HG03565 (cell line): Measurements from ENCODE around the gene ZNF438.
"Not testable (repeated sequence)": the region's sequence is repeated elsewhere in the genome, so short reads cannot be mapped to it uniquely, and the experiment has no call there.

Experiments
- ATAC-seq: cut with Tn5 transposase; IDR thresholded peaks from one replicate; pipeline ENCODE4 v1.9.1; 2021; ENCODE audit warnings: mild to moderate bottlenecking, moderate library complexity; ENCODE audit not compliant: unreplicated experiment

Gene ZNF438

GRCh38 chr10:31031558-31032257 is at the start of gene ZNF438:
Gene ZNF438, minus strand, starts transcription at chr10:31031865. Its CDS starts 154,831 bp downstream, at chr10:30877034.
- ATAC-seq: peak; percentile 67

GRCh38 chr10:31076610-31076988 is 44.9 kb upstream of the ZNF438 start:
- no peak for ATAC-seq

- ATAC-seq: no peak
These were observed 44.4 kb upstream of the ZNF438 start for GRCh38 chr10:31075881-31076609.

- no peak for ATAC-seq
These were observed 43.8 kb upstream of the ZNF438 start for GRCh38 chr10:31075434-31075833.

GRCh38 chr10:31074722-31075086 is 43.0 kb upstream of the ZNF438 start:
- ATAC-seq: no peak

- ATAC-seq: no peak
These were observed 42.5 kb upstream of the ZNF438 start for GRCh38 chr10:31073996-31074721.

- ATAC-seq: no peak
These were observed 41.5 kb upstream of the ZNF438 start for GRCh38 chr10:31073211-31073610.

GRCh38 chr10:31072451-31072850 is 40.8 kb upstream of the ZNF438 start:
- ATAC-seq: no peak

GRCh38 chr10:31071232-31072005 is 39.8 kb upstream of the ZNF438 start:
- no peak for ATAC-seq

GRCh38 chr10:31070691-31071090 is 39.0 kb upstream of the ZNF438 start:
- no peak for ATAC-seq

- ATAC-seq: no peak
These were observed 38.4 kb upstream of the ZNF438 start for GRCh38 chr10:31070025-31070424.

- no peak for ATAC-seq
These were observed 37.7 kb upstream of the ZNF438 start for GRCh38 chr10:31069411-31069810.

GRCh38 chr10:31064348-31064747 is 32.7 kb upstream of the ZNF438 start:
- no peak for ATAC-seq

GRCh38 chr10:31063841-31064240 is 32.2 kb upstream of the ZNF438 start:
- ATAC-seq: no peak

- no peak for ATAC-seq
These were observed 31.2 kb upstream of the ZNF438 start for GRCh38 chr10:31062856-31063255.

- ATAC-seq: no peak
These were observed 30.3 kb upstream of the ZNF438 start for GRCh38 chr10:31061941-31062340.

- ATAC-seq: no peak
These were observed 27.4 kb upstream of the ZNF438 start for GRCh38 chr10:31058795-31059703.

- ATAC-seq: not testable (repeated sequence)
These were observed 25.0 kb upstream of the ZNF438 start for GRCh38 chr10:31056678-31057077.

- ATAC-seq: no peak
These were observed 24.0 kb upstream of the ZNF438 start for GRCh38 chr10:31055573-31056251.
